Stimulated activated CD8-positive, alpha-beta memory T cell treated with anti-CD3 and anti-CD28 coated beads, Interleukin-12 subunit alpha, Interleukin-12 subunit beta, amount 100 ng/mL, for 1 hour (primary cell): ENCODE data around the gene PKHD1.

Source experiments
- DNase-seq: peaks from one replicate; pipeline ENCODE4 v3.0.0-alpha.2; 2020; ENCODE audit warnings: low read depth

The PKHD1 gene

GRCh38 chr6:52087498-52087999, at the start of gene PKHD1:
Gene PKHD1, minus strand, starts transcription at chr6:52087613. Its CDS starts 2,680 bp downstream, at chr6:52084933.
- DNase-seq, result no peak

- no peak for DNase-seq
These were observed 49.6 kb upstream of the PKHD1 start for GRCh38 chr6:52136934-52137467.

GRCh38 chr6:52136055-52136454, 48.6 kb upstream of the PKHD1 start:
- no peak for DNase-seq

- no peak for DNase-seq
These were observed 47.8 kb upstream of the PKHD1 start for GRCh38 chr6:52135217-52135616.

- no peak for DNase-seq
These were observed 46.6 kb upstream of the PKHD1 start for GRCh38 chr6:52134011-52134410.

GRCh38 chr6:52133324-52133723, 45.9 kb upstream of the PKHD1 start:
- DNase-seq, result no peak

GRCh38 chr6:52132292-52132691, 44.9 kb upstream of the PKHD1 start:
- DNase-seq, result no peak

GRCh38 chr6:52130440-52130839, 43.0 kb upstream of the PKHD1 start:
- DNase-seq, result no peak

GRCh38 chr6:52127957-52128356, 40.5 kb upstream of the PKHD1 start:
- DNase-seq, result no peak

- DNase-seq, result no peak
These were observed 38.8 kb upstream of the PKHD1 start for GRCh38 chr6:52126231-52126630.

GRCh38 chr6:52125572-52125971, 38.2 kb upstream of the PKHD1 start:
- DNase-seq, result no peak

GRCh38 chr6:52125139-52125538, 37.7 kb upstream of the PKHD1 start:
- no peak for DNase-seq

- DNase-seq, result no peak
These were observed 37.0 kb upstream of the PKHD1 start for GRCh38 chr6:52124126-52125121.

- DNase-seq, result no peak
These were observed 35.8 kb upstream of the PKHD1 start for GRCh38 chr6:52123251-52123650.

GRCh38 chr6:52117352-52117751, 29.9 kb upstream of the PKHD1 start:
- DNase-seq, result no peak

- DNase-seq, result no peak
These were observed 29.2 kb upstream of the PKHD1 start for GRCh38 chr6:52116605-52116948.

- no peak for DNase-seq
These were observed 28.6 kb upstream of the PKHD1 start for GRCh38 chr6:52115891-52116604.

GRCh38 chr6:52115145-52115741, 27.8 kb upstream of the PKHD1 start:
- no peak for DNase-seq

GRCh38 chr6:52109171-52109571, 21.8 kb upstream of the PKHD1 start:
- DNase-seq, result no peak

GRCh38 chr6:52108128-52108527, 20.7 kb upstream of the PKHD1 start:
- DNase-seq, result no peak

- no peak for DNase-seq
These were observed 19.6 kb upstream of the PKHD1 start for GRCh38 chr6:52106994-52107393.

- no peak for DNase-seq
These were observed 17.6 kb upstream of the PKHD1 start for GRCh38 chr6:52104979-52105378.
